K562 (cell line): ENCODE data around the gene HDGFL1. TPM values are rescaled to one million over a fixed set of nuclear protein-coding genes. Genes with fewer than 3 reads are reported as not detected.

Experiments
- ATAC-seq: fragments of 200-7000 bp; cut with Tn5 transposase; 3 replicates; pipeline ENCODE4 v1.9.1; 2020; ENCODE audit warnings: moderate library complexity
- BruUV-seq: library from RNA; stranded (reverse); fragments of 400-500 nt; replicated peaks from 2 replicates; lab custom pipeline; 2021; lab: Mats Ljungman, UMichigan
- CTCF ChIA-PET: fragments of 300-600 bp; formaldehyde crosslinking; extraction: SDS; loops from one replicate; lab custom pipeline; 2021; ENCODE audit warnings: low intra/inter-chr PET ratio; lab: Yijun Ruan, JAX
- POLR2A ChIA-PET: fragments of 300-600, 350-650 bp; sonication (Branson Sonifier 250); formaldehyde crosslinking; extraction: SDS; loops from one replicate; lab custom pipeline; 2021; ENCODE audit warnings: antibody characterized with exemption, inconsistent platforms; lab: Yijun Ruan, JAX
- DNase-seq, 4 experiments: peaks; one replicate each; pipeline versions ENCODE4 v3.0.0 to v3.0.0-alpha.2; 2011 to 2018; ENCODE audit warnings: low spot score in 3 of 4, mixed read lengths in 3 of 4; ENCODE audit errors: extremely low read depth in 1 of 4
- FAIRE-seq: peaks from 2 replicates; lab custom pipeline; 2011; peaks lifted over from hg19 to GRCh38; lab: Jason Lieb, UNC
- H2AFZ ChIP-seq: 2 replicates; pipeline ENCODE4 v1.6.0; 2011; ENCODE audit warnings: low read depth, low read length, control low read depth, inconsistent platforms
- H3K27ac ChIP-seq: fragments of 200-600 bp; 3 replicates; pipeline ENCODE4 v1.8.0; 2011; ENCODE audit warnings: low read depth, mild to moderate bottlenecking, control low read depth, inconsistent platforms, low read length, moderate library complexity, mixed read lengths; ENCODE audit errors: extremely low read depth
- H3K27me3 ChIP-seq, 2 experiments: fragments of 300-600 bp in 1 of 2; 2 replicates in 1 of 2; 3 replicates in 1 of 2; pipeline versions ENCODE4 v1.6.0 to v1.8.0; 2011; ENCODE audit warnings: inconsistent platforms in 2 of 2, low read length in 2 of 2, mild to moderate bottlenecking in 1 of 2, mixed read lengths in 1 of 2, moderate library complexity in 1 of 2; ENCODE audit not compliant: control insufficient read depth in 2 of 2, insufficient read depth in 2 of 2
- H3K36me3 ChIP-seq: fragments of 300-600 bp; 3 replicates; pipeline ENCODE4 v1.8.0; 2011; ENCODE audit warnings: mild to moderate bottlenecking, low read length, inconsistent platforms; ENCODE audit not compliant: control insufficient read depth, insufficient read depth
- H3K4me1 ChIP-seq, 2 experiments: fragments of 200-600 bp in 1 of 2; replicated peaks in 1 of 2; 2 replicates in 1 of 2; 3 replicates in 1 of 2; pipeline versions ENCODE4 v1.5.1 to v1.8.0; 2011; ENCODE audit warnings: inconsistent platforms in 2 of 2, low read length in 2 of 2, mild to moderate bottlenecking in 1 of 2, mixed read lengths in 1 of 2, moderate library complexity in 1 of 2; ENCODE audit not compliant: control insufficient read depth in 2 of 2, insufficient read depth in 2 of 2
- H3K4me2 ChIP-seq: 2 replicates; pipeline ENCODE4 v1.6.1; 2011; ENCODE audit warnings: low read length, control low read depth, inconsistent platforms, mixed read lengths; ENCODE audit not compliant: insufficient read depth
- H3K4me3 ChIP-seq: fragments of 200-600 bp; sonication (generic), shearing (Covaris generic); 2 replicates; pipeline ENCODE4 v1.5.1; 2016; ENCODE audit warnings: control low read depth, inconsistent platforms
- H3K79me2 ChIP-seq: fragments of 200-600 bp; 3 replicates; pipeline ENCODE4 v1.8.0; 2011; ENCODE audit warnings: low read length, inconsistent platforms; ENCODE audit not compliant: control insufficient read depth, insufficient read depth
- H3K9ac ChIP-seq, 2 experiments: 2 replicates each; pipeline versions ENCODE4 v1.6.0 to v1.6.1; 2011; ENCODE audit warnings: low read depth in 2 of 2, low read length in 2 of 2, control low read depth in 1 of 2, inconsistent platforms in 1 of 2, mild to moderate bottlenecking in 1 of 2, mixed read lengths in 1 of 2; ENCODE audit not compliant: insufficient read depth in 1 of 2
- H3K9me1 ChIP-seq: one replicate; pipeline ENCODE4 v1.6.0; 2011; ENCODE audit warnings: inconsistent platforms, mild to moderate bottlenecking, low read length, moderate library complexity; ENCODE audit not compliant: control insufficient read depth, insufficient read depth
- H3K9me3 ChIP-seq: replicated peaks from 2 replicates; pipeline ENCODE4 v1.5.1; 2011; ENCODE audit warnings: low read depth, low read length, inconsistent platforms; ENCODE audit not compliant: control insufficient read depth, insufficient read depth
- H4K20me1 ChIP-seq: replicated peaks from 2 replicates; pipeline ENCODE4 v1.6.1; 2011; ENCODE audit warnings: low read length, inconsistent platforms, mixed read lengths; ENCODE audit not compliant: control insufficient read depth, insufficient read depth
- AFF4 ChIP-seq: sonication (generic); formaldehyde crosslinking; IDR thresholded peaks from 2 replicates; pipeline ENCODE4 v1.8.0; 2023; ENCODE audit warnings: mild to moderate bottlenecking, missing genetic modification reagents
- FIP1L1 ChIP-seq: fragments of 200-400 bp; formaldehyde crosslinking; IDR thresholded peaks from 2 replicates; pipeline ENCODE4 v1.6.1; 2018; ENCODE audit warnings: mild to moderate bottlenecking, low read depth, low read length; ENCODE audit not compliant: poor library complexity, severe bottlenecking
- WGBS: fragments of 100-300 bp; shearing (Covaris generic); methylation state at CpG from one replicate; pipeline ENCODE4 v1.1.6; 2016; ENCODE audit warnings: low coverage, mixed read lengths; ENCODE audit not compliant: insufficient coverage; ENCODE audit errors: missing lambda C conversion rate; 5-methylcytosine and 5-hydroxymethylcytosine counted together
- in situ Hi-C: fragments of 300-500 bp; cut with MboI; formaldehyde crosslinking; loops from 4 replicates; pipeline ENCODE4 v1.15.0; 2018; ENCODE audit warnings: inconsistent platforms, mixed read lengths
- intact Hi-C: fragments of 100-400 bp; cut with micrococcal nuclease; formaldehyde crosslinking; loops from 2 replicates; pipeline ENCODE4 v1.14.2; 2022
- polyA plus RNA-seq, 8 experiments: library from polyadenylated mRNA; depleted of rRNA in 4 of 8; stranded (reverse) in 5 of 8; unstranded in 3 of 8; fragments of >200 nt; fragmentation: Nextera tagmentation in 2 of 8; fragmentation: Illumina TruSeq in 1 of 8; extraction: Ambion mirVana in 2 of 8; extraction: Trizol in 1 of 8; gene quantifications; 2 replicates each; pipeline versions ENCODE4 v1.2.1 to v1.2.3, GENCODE V29; 2011 to 2014; ENCODE audit warnings: inconsistent platforms in 1 of 8, missing spikeins in 1 of 8
- total RNA-seq, 7 experiments: library from RNA; depleted of rRNA in 6 of 7; stranded (reverse); fragments of >200 nt in 6 of 7; fragmentation: Illumina TruSeq in 2 of 7; extraction: Trizol in 2 of 7; gene quantifications; 2 replicates each; pipeline versions ENCODE4 v1.2.1 to v1.2.3, GENCODE V29; 2011 to 2021; ENCODE audit warnings: low replicate concordance in 1 of 7

The HDGFL1 gene
- total and polyA plus RNA-seq, 9 of the 15 experiments (the other 6 are each of a cell fraction or from before 2014, with no cell fraction given) = 0.04 to 0.64 (median 0.28) TPM

GRCh38 chr6:22557007-22557406, 12.4 kb upstream of the HDGFL1 start:
- H3K9me1 ChIP-seq = no peaks in the 10 kb centered on the region
- intact Hi-C loops (no loop called here), in situ Hi-C loops (no loop called here)
- ATAC-seq = no peak
- no peaks in the 10 kb centered on the region for H3K27me3 ChIP-seq
- no peak overlapping the region for H3K4me3 ChIP-seq
- no peak overlapping the region for H3K27ac ChIP-seq
- 3% methylated on average over 6 of the region's 6 CpGs for WGBS
- no peaks in the 10 kb centered on the region for H3K4me1 ChIP-seq
- H2AFZ ChIP-seq = no peak overlapping the region
- no peaks in the 10 kb centered on the region for H4K20me1 ChIP-seq
- no TSS peak for BruUV-seq
- H3K9me3 ChIP-seq = no peaks in the 10 kb centered on the region
- H3K36me3 ChIP-seq = no peaks in the 10 kb centered on the region
- TF ChIP-seq AFF4 (CRISPR knock-in tag) = no peak
- TF ChIP-seq FIP1L1 = no peak
- DNase-seq = no peak
- no peak overlapping the region for H3K4me2 ChIP-seq
- ChIA-PET POLR2A (no interaction called here), CTCF (no interaction called here)
- FAIRE-seq = no peak
- no peaks in the 10 kb centered on the region for H3K79me2 ChIP-seq
- H3K9ac ChIP-seq = no peak overlapping the region
